Endothelial cell of umbilical vein (primary cell): ENCODE results near the gene NOXA1. TPM values are rescaled to one million over a fixed set of nuclear protein-coding genes. Genes with fewer than 3 reads are reported as not detected.

ENCODE experiments used
- BruUV-seq: library from RNA; stranded (reverse); fragments of 400-500 nt; replicated peaks from 2 replicates; lab custom pipeline; 2021; lab: Mats Ljungman, UMichigan
- CTCF ChIA-PET: fragments of 300-600, 350-600 bp; sonication (Branson Sonifier 250); formaldehyde crosslinking; loops from one replicate; lab custom pipeline; 2021; ENCODE audit warnings: antibody characterized with exemption, inconsistent platforms; lab: Charles Lee
- POLR2A ChIA-PET: fragments of 300-600, 350-600 bp; sonication (Branson Sonifier 250); formaldehyde crosslinking; loops from one replicate; lab custom pipeline; 2021; ENCODE audit warnings: antibody characterized with exemption, inconsistent platforms; lab: Charles Lee
- DNase-seq: peaks from one replicate; pipeline ENCODE4 v3.0.0-alpha.2; 2011; ENCODE audit warnings: low read depth, low spot score
- FAIRE-seq: peaks from 2 replicates; lab custom pipeline; 2011; peaks lifted over from hg19 to GRCh38; lab: Jason Lieb, UNC
- H2AFZ ChIP-seq: 2 replicates; pipeline ENCODE4 v1.6.0; 2012; ENCODE audit warnings: low read depth, low read length, control low read depth, inconsistent platforms
- H3K27ac ChIP-seq: 2 replicates; pipeline ENCODE4 v1.5.1; 2011; ENCODE audit warnings: low read depth, mild to moderate bottlenecking, control low read depth, low read length, moderate library complexity; ENCODE audit not compliant: insufficient read depth
- H3K27me3 ChIP-seq, 2 experiments: 2 replicates each; pipeline versions ENCODE4 v1.6.0 to v1.6.1; 2011; ENCODE audit warnings: low read length in 2 of 2, mixed read lengths in 1 of 2; ENCODE audit not compliant: control insufficient read depth in 2 of 2, insufficient read depth in 2 of 2
- H3K36me3 ChIP-seq, 2 experiments: 2 replicates in 1 of 2; 3 replicates in 1 of 2; pipeline ENCODE4 v1.5.1; 2011; ENCODE audit warnings: low read length in 2 of 2, mild to moderate bottlenecking in 1 of 2, moderate library complexity in 1 of 2; ENCODE audit not compliant: control insufficient read depth in 2 of 2, insufficient read depth in 2 of 2; ENCODE audit errors: extremely low read depth in 1 of 2
- H3K4me1 ChIP-seq: 3 replicates; pipeline ENCODE4 v1.5.1; 2011; ENCODE audit warnings: mild to moderate bottlenecking, low read length; ENCODE audit not compliant: control insufficient read depth, insufficient read depth; ENCODE audit errors: extremely low read depth
- H3K4me2 ChIP-seq: 2 replicates; pipeline ENCODE4 v1.6.1; 2011; ENCODE audit warnings: low read length, control low read depth, mixed read lengths; ENCODE audit not compliant: insufficient read depth
- H3K4me3 ChIP-seq, 3 experiments: fragments of 200-600 bp in 1 of 3; sonication (generic), shearing (Covaris generic) in 1 of 3; replicated peaks in 1 of 3; 2 replicates each; pipeline ENCODE4 v1.5.1; 2011 to 2016; ENCODE audit warnings: control low read depth in 3 of 3, low read length in 3 of 3, mild to moderate bottlenecking in 2 of 3, inconsistent platforms in 1 of 3, low read depth in 1 of 3, moderate library complexity in 1 of 3; ENCODE audit not compliant: insufficient read depth in 1 of 3
- H3K79me2 ChIP-seq: 2 replicates; pipeline ENCODE4 v1.6.0; 2012; ENCODE audit warnings: low read length, inconsistent platforms; ENCODE audit not compliant: control insufficient read depth, insufficient read depth
- H3K9ac ChIP-seq: replicated peaks from 2 replicates; pipeline ENCODE3; 2011; ENCODE audit warnings: low read length, control low read depth; ENCODE audit not compliant: insufficient read depth; ENCODE audit errors: extremely low read depth
- H3K9me1 ChIP-seq: replicated peaks from 3 replicates; pipeline ENCODE4 v1.6.0; 2011; ENCODE audit warnings: mild to moderate bottlenecking, low read length; ENCODE audit not compliant: control insufficient read depth, insufficient read depth; ENCODE audit errors: extremely low read depth
- H3K9me3 ChIP-seq: replicated peaks from 2 replicates; pipeline ENCODE4 v1.5.1; 2012; ENCODE audit warnings: low read length, inconsistent platforms; ENCODE audit not compliant: control insufficient read depth, insufficient read depth
- H4K20me1 ChIP-seq: replicated peaks from 2 replicates; pipeline ENCODE3; 2011; ENCODE audit warnings: mild to moderate bottlenecking, low read length; ENCODE audit not compliant: control insufficient read depth, insufficient read depth; ENCODE audit errors: extremely low read depth
- EZH2 ChIP-seq: IDR thresholded peaks from 2 replicates; pipeline ENCODE4 v1.6.1; 2012; ENCODE audit warnings: borderline replicate concordance, low read depth, mild to moderate bottlenecking, moderate library complexity, low read length, inconsistent platforms; ENCODE audit not compliant: severe bottlenecking
- GATA2 ChIP-seq: IDR thresholded peaks from 2 replicates; pipeline ENCODE4 v1.7.0; 2011; ENCODE audit warnings: low read depth, mild to moderate bottlenecking, moderate library complexity, mixed read lengths, low read length; ENCODE audit not compliant: insufficient read length, insufficient read depth
- JUN ChIP-seq: IDR thresholded peaks from 2 replicates; pipeline ENCODE4 v1.6.1; 2011; ENCODE audit warnings: borderline replicate concordance, low read depth; ENCODE audit not compliant: insufficient read length, insufficient read depth
- MYC ChIP-seq: IDR thresholded peaks from one replicate; pipeline ENCODE4 v1.6.1; 2011; ENCODE audit warnings: mild to moderate bottlenecking, low read depth, low read length
- POLR2A ChIP-seq: IDR thresholded peaks from 2 replicates; pipeline ENCODE4 v1.6.1; 2012; ENCODE audit warnings: low read depth, mild to moderate bottlenecking, control low read depth, low read length
- dilution Hi-C: fragments of 300-500 bp; cut with MboI; formaldehyde crosslinking; loops from one replicate; pipeline ENCODE4 v1.15.0; 2019; ENCODE audit warnings: low sequenced_read_pairs; ENCODE audit not compliant: extremely low pct_ligation_motif_present
- intact Hi-C: fragments of 100-400 bp; cut with micrococcal nuclease; formaldehyde crosslinking; loops from one replicate; pipeline ENCODE4 v1.10.0; 2022
- polyA plus RNA-seq, 4 experiments: library from polyadenylated mRNA; depleted of rRNA in 3 of 4; stranded (reverse) in 3 of 4; unstranded in 1 of 4; fragments of >200 nt; gene quantifications; 2 replicates each; pipeline versions ENCODE4 v1.2.1 to v1.2.3, GENCODE V29; 2011 to 2012; ENCODE audit warnings: missing spikeins in 1 of 4
- total RNA-seq: library from RNA; stranded (reverse); gene quantifications from 2 replicates; pipeline ENCODE4 v1.2.3, GENCODE V29; 2021
- TF ChIP-seq, protein P1 (sequence below), 2 donors: IDR thresholded peaks; 1 replicate in 1 of 2; 2 replicates in 1 of 2; pipeline ENCODE4 v1.5.1; 2011; ENCODE audit warnings: low read length in 2 of 2, mild to moderate bottlenecking in 2 of 2, moderate library complexity in 2 of 2, control low read depth in 1 of 2, inconsistent platforms in 1 of 2, low read depth in 1 of 2; ENCODE audit not compliant: insufficient read depth in 1 of 2; ENCODE audit errors: extremely low read depth in 1 of 2

NOXA1 gene
- total and polyA plus RNA-seq, 2 donors (not counting 3 experiments of a cell fraction or from before 2014, with no cell fraction given), result 0.40 to 0.91 TPM

DNA sequence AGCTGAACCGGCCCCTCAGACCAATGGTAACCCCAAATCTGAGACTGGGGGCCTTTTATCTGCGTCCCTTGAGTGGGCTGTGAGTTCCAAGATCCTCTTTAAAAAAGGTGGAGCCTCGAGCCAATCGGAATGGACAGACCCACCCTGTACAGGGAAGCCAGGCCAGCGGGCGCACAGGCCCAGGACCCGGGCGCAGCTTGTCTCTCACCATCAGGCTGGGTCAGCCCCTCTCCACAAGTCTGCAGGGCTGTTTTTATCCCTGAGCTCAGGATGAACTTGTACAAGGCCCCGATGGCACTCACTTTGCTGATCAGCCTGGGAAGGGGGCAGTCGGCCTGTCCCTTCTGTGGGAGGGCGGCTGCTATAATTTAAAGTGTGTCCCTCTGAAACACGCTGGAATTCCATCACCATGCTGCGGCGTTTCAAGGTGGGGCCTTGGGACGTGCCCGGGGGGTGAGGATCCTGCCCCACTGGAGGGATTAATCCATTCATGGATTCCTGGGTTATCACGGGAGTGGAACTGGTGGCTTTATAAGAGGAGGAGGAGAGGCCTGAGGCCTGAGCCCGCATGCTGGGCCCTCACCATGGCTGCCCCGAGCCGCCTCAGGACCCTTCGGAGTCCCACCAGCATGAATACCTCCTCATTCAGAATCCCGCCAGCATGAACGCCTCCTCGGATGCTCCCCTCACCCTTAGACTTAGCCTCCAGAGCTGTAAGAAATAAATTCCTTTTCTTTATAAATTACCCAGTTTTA lies 14.4 kb upstream of the NOXA1 start:
- H4K20me1 ChIP-seq, result no peaks in the 10 kb centered on the region
- ChIA-PET CTCF (interaction anchor here (1.2 to 4.6 kb wide), 6 partner anchors 14 to 122 kb away, joined by 3 to 36 read pairs (median 4); partner anchors contain the start of genes EXD3, NOXA1 and NRARP), POLR2A (interaction anchor here (1.2 kb wide), 1 partner anchor 107 kb away, joined by 3 read pairs; the partner anchor contains the start of gene NRARP)
- H3K4me1 ChIP-seq, result peaks cover 35% of the 10 kb centered on the region
- no peaks in the 10 kb centered on the region for H3K36me3 ChIP-seq
- BruUV-seq, result no TSS peak
- H2AFZ ChIP-seq, result no peak overlapping the region
- no peaks in the 10 kb centered on the region for H3K27me3 ChIP-seq
- no peak overlapping the region for H3K9ac ChIP-seq
- no peak for TF ChIP-seq JUN
- no peaks in the 10 kb centered on the region for H3K9me3 ChIP-seq
- dilution Hi-C loops (no loop called here), intact Hi-C loops (no loop called here)
- H3K4me3 ChIP-seq, result no peak overlapping the region
- no peaks in the 10 kb centered on the region for H3K9me1 ChIP-seq
- H3K27ac ChIP-seq, result no peak overlapping the region
- FAIRE-seq (no peak), DNase-seq (no peak)
- peaks cover 9% of the 10 kb centered on the region for H3K79me2 ChIP-seq
- H3K4me2 ChIP-seq, result no peak overlapping the region

DNA sequence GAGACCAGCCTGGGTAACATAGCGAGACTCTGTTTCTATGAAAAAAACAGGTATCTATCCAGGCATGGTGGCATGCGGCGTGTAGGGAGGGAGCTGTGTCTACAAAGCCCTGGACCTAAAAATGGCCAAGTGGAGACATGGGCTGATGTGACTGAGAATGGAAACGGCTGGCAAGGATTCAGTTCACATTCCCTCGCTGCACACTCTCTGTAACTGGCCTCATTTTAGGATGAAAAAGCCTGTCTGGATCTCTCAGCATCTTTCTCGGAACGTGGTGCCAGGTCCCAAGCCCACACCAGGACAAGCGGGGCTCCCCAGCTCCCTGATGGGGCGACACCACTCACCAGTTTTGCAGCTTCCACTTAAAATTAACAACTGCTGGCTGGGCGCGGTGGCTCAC lies 13.7 kb upstream of the NOXA1 start:
- no peak for DNase-seq
- Histone ChIP-seq H3K4me2 (no peak overlapping the region), H3K27ac (no peak overlapping the region), H3K27me3 (no peaks in the 10 kb centered on the region), H3K9me3 (no peaks in the 10 kb centered on the region), H2AFZ (no peak overlapping the region), H3K36me3 (no peaks in the 10 kb centered on the region), H3K4me1 (peaks cover 35% of the 10 kb centered on the region), H3K9ac (no peak overlapping the region), H3K9me1 (no peaks in the 10 kb centered on the region), H3K79me2 (peaks cover 12% of the 10 kb centered on the region), H4K20me1 (no peaks in the 10 kb centered on the region), H3K4me3 (no peak overlapping the region)
- FAIRE-seq, result no peak
- TF ChIP-seq MYC, result no peak
- TF ChIP-seq POLR2A, result no peak
- TF ChIP-seq, protein P1, sequence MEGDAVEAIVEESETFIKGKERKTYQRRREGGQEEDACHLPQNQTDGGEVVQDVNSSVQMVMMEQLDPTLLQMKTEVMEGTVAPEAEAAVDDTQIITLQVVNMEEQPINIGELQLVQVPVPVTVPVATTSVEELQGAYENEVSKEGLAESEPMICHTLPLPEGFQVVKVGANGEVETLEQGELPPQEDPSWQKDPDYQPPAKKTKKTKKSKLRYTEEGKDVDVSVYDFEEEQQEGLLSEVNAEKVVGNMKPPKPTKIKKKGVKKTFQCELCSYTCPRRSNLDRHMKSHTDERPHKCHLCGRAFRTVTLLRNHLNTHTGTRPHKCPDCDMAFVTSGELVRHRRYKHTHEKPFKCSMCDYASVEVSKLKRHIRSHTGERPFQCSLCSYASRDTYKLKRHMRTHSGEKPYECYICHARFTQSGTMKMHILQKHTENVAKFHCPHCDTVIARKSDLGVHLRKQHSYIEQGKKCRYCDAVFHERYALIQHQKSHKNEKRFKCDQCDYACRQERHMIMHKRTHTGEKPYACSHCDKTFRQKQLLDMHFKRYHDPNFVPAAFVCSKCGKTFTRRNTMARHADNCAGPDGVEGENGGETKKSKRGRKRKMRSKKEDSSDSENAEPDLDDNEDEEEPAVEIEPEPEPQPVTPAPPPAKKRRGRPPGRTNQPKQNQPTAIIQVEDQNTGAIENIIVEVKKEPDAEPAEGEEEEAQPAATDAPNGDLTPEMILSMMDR (IDR thresholded peaks at IDR 0.05; ENCODE audit: extremely low read depth in 1 of 2, insufficient read depth in 1 of 2, low read depth in 1 of 2, low read length in 2 of 2), result no peak
- TF ChIP-seq GATA2, result no peak
- TF ChIP-seq EZH2, result no peak
- TF ChIP-seq JUN, result no peak
- POLR2A ChIA-PET, result interaction anchor here (1.2 kb wide), 1 partner anchor 107 kb away, joined by 3 read pairs; the partner anchor contains the start of gene NRARP
- dilution Hi-C loops (no loop called here), intact Hi-C loops (no loop called here)
- CTCF ChIA-PET, result interaction anchor here (0.9 to 4.6 kb wide), 4 partner anchors 13 to 173 kb away, joined by 3 to 36 read pairs (median 6); partner anchors contain the start of genes EXD3, NOXA1 and NRARP
- BruUV-seq, result no TSS peak
